Right kidney (tissue), 1 donor: ENCODE measurements around the gene PPP4R1.
A peak's percentile ranks its signal among the peaks of the same experiment; 100 is the strongest.

Experiments
- DNase-seq: peaks from one replicate; pipeline ENCODE4 v3.0.0-alpha.2; 2016

Gene PPP4R1

DNA sequence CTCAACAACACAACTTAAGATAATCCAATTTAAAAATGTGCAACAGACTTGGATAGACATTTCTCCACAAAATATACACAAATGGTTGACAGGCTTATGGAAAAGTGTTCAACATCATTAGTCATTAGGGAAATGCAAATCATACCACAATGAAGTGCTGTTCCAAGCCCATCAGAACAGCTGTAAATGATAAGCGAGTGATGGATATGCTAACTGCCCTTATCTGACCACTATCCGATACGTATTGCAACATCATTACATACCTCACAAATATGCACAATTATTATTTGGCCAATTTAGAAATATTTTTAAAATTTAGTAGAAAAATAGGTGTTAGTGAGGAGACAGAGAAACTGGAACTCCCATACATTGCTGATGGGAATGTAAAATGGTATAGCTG lies 62.2 kb downstream of the PPP4R1 start:
- DNase-seq, result no peak

DNA sequence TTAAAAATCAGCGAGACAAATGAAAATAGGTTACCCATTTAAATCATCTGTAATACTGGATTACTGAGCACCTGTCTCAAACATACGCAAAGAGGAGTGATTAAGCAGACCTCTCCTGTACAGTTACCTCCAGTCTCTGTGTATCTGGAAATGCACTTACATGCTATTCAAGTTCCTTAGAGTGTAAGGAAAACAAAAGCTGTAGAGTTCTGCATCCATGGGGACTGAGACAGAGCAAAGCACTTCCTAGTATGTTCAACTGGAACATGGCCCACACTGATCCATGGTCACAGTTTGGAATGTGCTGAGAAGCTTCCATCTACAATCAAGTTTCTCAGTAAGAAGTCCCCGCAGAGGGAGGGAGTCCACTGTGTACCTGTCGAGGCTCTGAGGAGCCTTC lies 63.9 kb downstream of the PPP4R1 start:
- no peak for DNase-seq

DNA sequence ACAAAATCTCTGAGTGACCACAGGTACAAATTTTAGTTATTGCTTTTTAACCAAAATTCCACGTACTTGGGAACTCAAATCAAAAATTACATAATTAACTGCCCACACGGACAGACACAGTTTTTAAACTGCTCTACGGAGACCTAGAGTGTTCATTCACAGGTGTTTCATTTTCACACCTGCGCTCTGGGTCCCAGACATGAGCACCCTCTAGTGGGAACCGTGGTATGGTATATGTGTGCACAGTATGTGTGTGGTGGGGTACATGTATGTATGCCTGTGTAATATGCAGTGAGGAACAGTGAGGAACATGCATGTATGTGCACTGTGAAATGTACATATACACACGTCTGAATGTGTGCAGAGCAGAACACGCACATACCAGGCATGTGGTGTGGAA lies 65.0 kb downstream of the PPP4R1 start:
- DNase-seq, result no peak

DNA sequence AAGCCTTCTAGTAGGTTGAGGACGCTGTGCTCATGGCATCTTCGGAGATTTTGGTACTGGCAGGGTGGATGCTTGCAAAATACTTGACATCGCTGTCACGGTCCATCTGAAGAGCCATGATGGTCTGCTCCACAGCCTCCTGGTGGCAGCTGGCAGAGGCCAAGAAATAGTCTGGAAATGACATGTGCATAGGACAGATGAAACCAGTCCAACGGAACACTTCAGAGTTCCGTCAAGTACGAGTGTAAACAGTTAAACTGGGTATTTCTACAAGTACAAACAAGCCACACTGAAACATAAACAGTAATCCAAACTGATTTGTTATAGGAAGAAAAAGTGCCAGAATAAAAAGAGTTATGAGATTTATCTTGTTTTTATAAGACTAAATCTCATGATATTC lies 66.6 kb downstream of the PPP4R1 start:
- DNase-seq, result no peak

DNA sequence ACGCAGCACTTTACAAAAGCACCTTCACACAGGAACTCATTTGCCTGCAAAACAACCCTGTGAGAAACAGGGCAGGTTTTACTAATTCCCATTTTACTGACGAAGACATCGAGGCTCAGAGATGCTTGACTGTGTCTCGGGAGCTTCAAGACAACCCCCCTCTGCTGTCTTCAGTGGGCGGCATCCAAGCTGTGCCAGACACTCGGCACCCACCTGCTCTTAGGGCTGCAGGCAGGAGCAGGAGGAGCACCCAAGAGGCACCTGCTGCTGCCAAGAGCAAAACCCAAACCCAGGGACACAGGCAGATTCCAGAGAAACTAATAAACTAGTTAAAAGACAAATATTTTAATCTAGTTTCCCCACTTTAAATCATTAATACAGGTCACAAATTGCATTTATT lies 67.9 kb downstream of the PPP4R1 start:
- no peak for DNase-seq

DNA sequence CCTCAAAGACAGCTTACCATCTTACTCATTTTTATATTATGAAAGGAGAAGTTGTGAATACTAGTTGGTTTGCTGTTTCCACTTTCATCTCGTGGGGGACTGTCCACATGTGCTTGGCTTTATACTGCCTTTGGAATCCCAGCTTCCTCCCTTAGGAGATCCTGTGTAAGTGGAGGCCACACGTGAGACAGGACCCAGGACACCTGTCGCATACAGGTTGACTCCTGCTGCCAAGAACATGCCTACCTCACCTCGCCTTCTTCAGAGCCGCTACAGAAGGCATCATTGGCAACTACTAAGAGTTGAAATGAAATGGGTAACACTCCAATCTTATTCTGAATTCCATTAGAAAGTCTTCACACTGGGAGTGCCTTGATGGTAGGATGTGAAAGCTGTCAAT lies 69.3 kb downstream of the PPP4R1 start:
- DNase-seq, result no peak

DNA sequence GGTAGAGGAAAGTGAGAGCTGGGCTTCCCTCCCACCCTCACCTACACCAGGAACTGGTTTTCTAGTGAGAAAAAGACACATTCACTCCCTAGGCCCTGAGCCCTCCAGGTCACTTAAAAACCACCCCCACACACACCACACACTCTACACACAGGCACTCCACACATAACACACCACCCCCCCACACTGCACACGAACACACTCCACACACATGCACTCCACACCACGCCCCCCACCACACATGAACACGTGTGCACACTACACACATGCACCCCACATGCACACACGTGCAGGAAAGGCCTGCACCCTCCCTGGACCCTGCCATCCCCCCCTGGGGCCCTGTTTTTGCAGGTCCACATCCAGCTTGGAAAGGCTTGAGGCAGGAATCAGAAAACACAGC lies 71.4 kb downstream of the PPP4R1 start:
- DNase-seq, result no peak

DNA sequence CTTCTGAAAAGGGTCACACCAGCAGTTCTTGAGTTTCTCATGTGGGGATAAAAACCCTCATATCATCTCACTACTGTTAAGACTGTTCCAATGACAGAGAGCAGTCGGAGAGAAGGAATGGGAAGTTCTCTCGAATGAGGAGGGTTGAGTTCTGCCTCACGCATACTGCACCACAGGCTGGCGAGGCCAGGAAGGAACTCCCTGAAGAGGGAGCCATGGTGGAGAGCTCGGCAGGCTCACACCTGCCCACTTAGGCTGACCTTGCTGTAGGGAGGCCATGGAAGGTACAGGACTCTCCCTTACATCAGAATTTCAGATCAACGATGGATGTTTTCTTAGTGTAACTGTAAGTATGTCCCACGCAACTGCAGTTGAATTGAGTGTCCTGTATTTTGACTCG lies 74.4 kb downstream of the PPP4R1 start:
- DNase-seq, result no peak

DNA sequence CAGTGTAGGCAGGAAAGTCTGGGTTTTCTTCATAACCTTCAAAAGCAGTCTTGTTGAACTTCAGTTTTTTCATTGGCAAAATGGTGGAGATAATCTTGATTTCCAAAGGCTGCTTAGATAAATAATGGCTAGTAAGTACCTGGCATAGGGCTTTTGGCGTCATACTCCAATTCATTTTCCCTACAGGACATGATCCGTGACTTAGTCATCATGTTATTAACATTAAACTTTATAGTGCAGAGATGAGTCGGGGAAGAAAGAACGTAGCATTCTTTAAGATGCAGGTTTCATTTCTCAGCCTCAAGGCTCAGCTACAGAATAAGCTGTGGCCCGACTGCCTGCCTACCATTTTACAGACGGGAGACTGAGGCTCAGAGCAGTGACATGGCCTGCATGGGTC lies 75.1 kb downstream of the PPP4R1 start:
- DNase-seq, result no peak

DNA sequence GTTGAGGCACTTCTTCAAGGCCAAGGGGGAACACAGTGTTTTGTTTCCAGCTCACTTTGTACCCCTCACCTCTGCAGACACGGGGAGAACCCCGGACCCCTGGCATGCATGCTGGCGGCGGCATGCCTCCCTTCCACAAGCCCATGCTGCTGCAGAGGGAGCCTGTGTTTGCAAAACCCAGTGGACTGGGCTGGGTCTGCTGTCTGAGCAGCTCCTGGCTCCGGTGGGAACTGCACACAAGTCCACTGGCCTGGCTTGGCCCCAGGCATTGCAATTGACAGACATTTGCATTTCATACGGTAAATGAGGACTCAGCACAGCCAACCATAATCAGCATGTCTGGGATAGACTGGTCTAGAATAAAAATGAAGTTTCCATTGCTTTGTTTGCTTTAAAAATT lies 76.7 kb downstream of the PPP4R1 start:
- DNase-seq, result no peak

DNA sequence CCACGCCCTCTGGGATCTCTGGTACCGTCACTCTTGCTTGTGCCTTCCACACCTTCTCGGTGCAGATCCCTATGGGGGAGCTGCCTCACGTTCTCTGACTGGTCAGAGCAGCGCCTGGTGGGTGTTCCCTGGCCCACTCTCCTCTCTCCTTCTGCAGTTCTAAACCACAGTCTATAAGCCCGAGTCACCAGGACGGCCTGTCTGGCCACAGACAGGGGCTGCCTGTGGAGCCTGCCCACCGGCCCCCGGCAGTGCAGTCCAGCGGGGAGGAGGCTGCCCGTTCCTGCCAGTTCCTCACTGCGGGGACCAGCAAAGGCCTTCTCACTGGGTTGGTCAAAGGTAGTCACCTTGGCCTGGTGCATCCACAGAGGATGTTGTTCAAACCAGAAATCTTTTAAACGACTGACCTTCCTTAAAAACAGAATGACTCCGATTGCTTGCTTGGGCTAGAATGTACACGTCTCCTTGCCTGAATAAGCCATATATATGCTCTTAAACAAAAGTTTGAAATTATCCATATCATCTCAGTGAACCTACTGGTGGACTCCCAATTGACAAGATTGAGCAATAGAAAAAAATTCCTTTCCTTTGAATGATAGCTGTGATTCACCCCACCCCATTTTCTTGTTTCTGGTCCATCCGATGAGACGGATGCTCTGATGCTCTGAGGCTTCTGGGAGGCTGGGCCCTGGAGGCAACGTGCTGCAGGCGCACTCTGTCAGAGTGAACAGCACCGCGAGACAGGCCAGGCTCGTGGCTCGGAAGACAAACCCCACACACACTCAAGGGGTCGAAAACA lies 77.8 kb downstream of the PPP4R1 start:
- no peak for DNase-seq

DNA sequence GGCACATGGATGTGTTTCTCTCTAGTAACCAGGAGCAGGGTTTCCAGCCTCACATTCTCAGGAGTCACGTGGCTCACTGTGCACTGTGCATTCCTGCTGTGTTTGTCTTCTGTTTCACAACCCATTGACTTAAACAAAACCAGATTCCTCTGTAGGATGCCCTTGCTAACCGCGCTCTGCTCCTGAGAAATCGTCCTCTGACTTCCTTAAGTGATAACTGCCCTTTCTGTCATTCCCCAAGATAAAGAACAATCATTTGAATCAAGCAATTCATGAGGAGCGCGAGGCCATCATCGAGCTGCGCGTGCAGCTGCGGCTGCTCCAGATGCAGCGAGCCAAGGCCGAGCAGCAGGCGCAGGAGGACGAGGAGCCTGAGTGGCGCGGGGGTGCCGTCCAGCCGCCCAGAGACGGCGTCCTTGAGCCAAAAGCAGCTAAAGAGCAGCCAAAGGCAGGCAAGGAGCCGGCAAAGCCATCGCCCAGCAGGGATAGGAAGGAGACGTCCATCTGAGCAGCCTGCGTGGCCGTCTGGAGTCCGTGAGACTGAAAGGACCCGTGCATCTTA lies 78.8 kb downstream of the PPP4R1 start:
- DNase-seq, result no peak

DNA sequence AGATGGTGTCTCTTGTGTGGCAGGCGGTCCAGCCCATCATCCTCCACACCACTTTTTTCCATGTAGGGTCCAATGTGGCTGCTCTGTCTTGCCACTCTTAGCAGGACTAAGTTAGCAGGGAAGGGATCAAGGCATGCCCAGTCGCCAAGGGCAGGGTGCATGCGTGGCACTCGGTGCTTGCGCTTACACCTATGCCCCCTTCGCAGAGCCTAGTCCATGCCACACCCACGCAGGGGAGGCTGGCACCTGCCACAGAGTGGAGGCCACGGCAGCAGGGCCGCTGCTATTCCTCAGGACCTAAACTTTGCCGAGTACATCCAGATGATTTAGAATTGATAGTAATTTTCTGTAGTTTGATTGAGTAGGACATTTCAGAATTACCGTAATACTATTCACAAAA lies 79.5 kb downstream of the PPP4R1 start:
- DNase-seq, result no peak

DNA sequence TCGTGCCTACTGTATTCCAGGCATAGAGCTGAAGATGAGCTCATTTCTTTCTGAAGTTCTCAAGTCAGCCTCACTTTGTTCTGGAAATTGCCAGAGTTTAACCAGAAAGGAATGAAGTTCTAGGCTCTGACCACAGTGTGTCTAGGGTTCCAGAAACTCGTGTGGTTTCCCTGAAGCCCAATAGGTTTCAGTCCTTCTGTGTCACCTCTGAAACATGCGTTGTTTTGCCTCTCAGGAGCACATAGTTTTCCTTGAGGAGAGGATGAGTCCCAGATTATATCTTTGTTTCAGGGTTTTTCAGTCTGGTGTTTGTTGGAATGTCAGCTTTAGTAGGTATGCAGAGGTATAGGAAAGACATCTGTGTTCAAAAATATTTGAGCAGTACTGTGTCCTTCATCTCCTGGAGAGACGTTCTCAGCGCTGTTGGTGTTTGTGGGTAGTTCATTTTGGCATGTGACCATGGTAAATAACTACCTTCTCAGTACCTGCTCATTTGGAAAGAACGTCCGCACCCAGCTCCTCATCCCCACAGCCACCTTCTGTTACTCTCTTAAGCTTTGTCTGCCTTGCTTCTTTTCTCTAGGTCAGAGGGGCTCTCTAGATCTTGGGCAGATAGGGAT lies 82.5 kb downstream of the PPP4R1 start:
- no peak for DNase-seq

DNA sequence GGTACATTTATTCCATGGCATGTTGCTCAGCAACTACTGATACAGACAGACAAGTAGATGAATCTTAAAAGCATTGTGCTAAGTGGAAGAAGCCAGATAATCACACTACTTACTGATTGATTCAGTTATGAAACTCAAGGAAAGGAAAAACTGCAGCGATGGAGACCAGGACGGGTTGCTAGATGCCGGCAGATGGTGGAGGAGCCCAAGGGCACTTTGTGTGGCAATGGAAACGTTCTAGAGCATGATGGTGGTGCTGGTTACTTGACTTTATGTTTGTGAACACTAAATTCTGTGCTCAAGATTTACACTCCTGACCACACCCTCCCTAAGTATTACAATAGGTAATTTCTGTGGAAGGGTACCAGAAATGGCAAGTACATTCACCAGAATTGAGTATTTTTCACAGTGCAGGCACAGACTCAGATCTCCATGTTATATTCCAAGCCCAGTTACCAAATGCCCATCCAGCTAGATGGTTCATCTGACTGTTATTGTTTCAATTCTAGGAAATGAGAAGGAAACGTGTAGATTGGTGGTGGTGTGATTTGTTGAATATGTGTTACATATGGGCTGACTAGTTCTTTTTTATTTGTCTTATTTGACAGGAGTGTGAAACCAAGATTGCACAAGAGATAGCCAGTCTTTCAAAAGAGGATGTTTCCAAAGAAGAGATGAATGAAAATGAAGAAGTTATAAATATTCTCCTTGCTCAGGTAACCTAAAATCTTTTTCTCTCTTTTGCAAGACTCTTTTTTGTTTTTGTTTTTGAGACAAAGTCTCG lies 83.9 kb downstream of the PPP4R1 start:
- DNase-seq, result no peak

DNA sequence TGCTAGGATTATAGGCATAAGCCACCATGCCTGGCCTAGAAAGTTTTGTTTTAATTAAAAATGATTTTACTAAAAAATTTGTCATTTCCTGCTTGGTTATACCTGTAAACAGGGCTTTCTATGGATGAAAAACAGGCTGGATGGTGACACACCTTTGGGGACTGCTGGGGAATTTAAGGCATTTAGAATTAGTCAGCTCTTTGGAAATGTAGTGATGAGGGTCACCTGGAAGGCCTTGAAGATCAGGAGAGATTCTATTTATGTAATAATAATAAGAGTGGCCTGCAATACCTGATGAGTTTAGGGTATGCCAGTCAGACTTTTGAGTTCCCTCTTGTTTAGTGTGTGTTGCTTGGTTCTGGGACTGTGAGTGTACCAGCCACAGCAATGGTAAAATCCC lies 87.9 kb downstream of the PPP4R1 start:
- DNase-seq, result no peak

DNA sequence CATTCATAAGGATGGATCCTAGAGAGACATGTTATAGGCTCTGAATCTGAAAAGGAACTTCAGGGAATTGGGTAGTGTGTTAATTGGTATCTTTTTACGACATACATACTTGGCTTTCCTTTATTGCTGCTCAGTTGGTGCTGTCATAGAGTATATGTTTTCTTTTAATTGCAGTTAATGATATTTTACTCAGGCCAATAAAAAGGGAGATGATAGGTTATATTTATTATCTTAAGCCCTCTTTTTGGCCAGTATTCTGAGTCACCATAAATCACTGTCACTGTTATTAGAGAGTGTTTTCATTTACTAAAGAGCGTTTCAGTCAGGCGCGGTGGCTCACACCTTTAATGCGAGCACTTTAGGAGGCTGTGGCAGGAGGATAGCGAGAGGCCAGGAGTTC lies 91.4 kb downstream of the PPP4R1 start:
- no peak for DNase-seq

DNA sequence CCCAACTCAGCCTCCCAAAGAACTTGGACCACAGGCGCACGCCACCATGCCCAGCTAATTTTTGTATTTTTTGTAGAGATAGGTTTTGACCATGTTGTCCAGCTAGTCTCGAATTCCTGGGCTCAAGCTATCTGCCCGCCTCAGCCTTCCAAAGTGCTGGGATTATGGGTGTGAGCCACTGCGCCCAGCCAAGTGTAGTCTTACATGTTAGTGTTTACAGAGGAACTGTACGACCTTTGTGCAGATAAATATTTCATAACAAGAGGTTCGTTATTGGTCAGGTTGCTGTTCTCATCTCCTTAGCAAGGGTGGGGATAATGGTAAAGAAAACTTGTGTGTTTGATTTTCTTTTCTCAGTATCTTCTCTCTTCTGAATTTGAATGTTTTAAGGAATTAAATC lies 92.6 kb downstream of the PPP4R1 start:
- DNase-seq, result no peak

DNA sequence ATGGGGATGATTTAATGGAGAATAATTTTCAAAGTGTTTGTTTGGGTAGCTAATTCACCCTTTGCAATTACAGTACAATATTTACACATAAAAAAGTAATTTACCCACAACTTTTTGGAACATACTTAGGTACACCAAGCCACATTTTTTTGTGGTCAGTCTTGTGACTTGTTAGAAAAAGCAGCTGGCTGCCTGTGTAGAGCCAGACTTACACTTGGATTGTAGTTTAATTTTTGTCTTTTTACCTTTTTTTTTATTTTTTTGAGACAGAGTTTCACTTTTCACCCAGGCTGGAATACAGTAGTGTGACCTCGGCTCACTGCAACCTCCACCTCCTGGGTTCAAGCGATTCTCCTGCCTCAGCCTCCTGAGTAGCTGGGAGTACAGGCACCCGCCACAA lies 93.7 kb downstream of the PPP4R1 start:
- DNase-seq, result no peak

DNA sequence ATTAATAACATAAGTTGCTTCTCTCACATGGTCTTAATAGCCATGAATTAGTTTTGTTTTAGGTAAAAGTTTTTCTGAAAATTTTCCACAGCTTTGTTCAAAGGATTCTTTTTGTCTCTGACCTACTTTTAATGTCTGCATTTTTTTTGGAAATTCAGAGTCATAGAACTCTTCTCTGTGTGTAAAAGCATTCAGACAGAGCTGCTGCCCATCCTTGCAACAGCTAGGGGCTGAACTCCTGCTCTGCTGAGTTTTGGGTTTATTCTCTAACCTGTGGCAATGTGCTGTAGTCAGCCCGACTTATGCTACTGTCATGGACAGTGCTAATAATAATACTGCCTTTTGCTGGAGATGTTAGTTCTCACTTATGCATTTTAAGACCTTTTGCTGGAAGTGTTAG lies 95.0 kb downstream of the PPP4R1 start:
- no peak for DNase-seq

DNA sequence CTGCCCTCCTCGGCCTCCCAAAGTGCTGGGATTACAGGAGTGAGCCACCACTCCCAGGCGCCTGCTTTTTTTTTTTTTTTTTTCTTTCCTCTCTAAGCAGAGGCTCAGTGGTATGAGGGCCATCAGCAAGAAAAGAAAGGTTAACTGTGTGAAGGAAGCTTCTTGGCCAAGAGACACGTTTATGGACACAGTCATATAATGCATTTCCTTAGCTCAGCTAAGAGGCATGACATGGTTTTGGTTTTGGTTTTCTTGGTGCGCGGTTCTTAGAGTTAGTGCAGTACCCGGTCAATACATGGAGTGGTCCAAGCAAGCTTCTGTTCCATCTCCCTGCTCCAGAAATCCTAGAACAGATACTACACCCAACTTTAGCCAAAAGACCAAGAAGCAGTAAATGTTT lies 96.5 kb downstream of the PPP4R1 start:
- no peak for DNase-seq

DNA sequence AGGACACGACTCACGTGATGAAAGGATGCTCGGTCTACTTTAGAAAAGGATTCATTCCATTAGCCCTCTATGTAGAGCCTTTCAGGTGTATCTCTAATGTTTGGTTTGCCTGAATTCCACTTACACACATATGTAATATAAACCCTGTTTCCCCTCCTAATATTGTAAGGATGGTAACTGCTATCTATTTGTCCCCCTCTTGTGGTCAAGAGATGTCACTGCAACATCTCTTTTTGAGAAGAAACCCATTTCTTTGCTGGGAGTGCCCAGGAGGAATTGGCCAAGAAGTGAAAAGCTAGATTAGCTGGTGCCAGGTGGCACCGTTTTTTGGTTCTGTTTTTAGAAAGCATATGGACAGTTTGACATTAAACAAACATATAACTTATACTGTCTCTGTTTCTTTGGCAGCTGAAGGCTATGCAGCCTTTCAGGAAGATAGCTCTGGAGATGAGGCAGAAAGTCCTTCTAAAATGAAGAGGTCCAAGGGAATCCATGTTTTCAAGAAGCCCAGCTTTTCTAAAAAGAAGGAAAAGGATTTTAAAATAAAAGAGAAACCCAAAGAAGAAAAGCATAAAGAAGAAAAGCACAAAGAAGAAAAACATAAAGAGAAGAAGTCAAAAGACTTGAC lies 97.8 kb downstream of the PPP4R1 start:
- DNase-seq, result peak; percentile 29

DNA sequence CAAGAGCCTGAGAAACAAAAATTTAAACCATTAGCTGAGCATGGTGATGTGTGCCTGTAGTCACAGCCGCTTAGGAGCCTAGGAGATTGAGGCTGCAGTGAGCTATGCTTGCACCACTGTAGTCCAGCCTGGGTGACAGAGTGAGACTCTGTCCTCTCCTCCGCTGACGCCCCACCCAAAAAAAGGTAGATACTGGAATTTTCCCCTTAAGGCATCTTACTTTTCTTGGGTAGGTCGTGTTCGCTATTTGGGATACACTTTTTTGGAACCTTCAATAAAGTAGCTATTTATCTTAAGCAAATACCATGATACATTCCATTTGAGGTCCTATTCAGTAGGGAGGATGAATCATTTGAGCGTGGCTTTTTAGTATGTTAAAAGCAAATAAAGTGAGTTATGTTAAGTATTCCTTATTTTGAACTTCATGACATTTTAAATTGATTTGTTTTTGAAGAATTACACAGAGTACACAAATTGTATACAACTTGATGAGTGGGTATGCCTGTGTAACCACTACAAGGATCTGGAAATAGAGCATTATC lies 100.3 kb downstream of the PPP4R1 start:
- no peak for DNase-seq
